Left ventricle myocardium inferior (tissue), 1 donor: ENCODE data around the gene YAE1. TPM values are rescaled to one million over a fixed set of nuclear protein-coding genes. Genes with fewer than 3 reads are reported as not detected.

ENCODE experiments used
- DNase-seq: peaks from one replicate; pipeline ENCODE4 v3.0.0-alpha.2; 2020
- H3K27ac ChIP-seq: fragments of 200-600 bp; replicated peaks from 2 replicates; pipeline ENCODE4 v1.8.0; 2021
- H3K27me3 ChIP-seq: fragments of 200-600 bp; 2 replicates; pipeline ENCODE4 v1.8.0; 2021; ENCODE audit warnings: low read depth
- H3K36me3 ChIP-seq: fragments of 200-600 bp; 2 replicates; pipeline ENCODE4 v1.8.0; 2021
- H3K4me1 ChIP-seq: fragments of 200-600 bp; 2 replicates; pipeline ENCODE4 v1.8.0; 2021
- H3K4me3 ChIP-seq: fragments of 200-600 bp; 2 replicates; pipeline ENCODE4 v1.8.0; 2021; ENCODE audit warnings: mild to moderate bottlenecking, moderate library complexity
- H3K9me3 ChIP-seq: fragments of 200-600 bp; replicated peaks from 2 replicates; pipeline ENCODE4 v1.8.0; 2021
- intact Hi-C: fragments of 100-400 bp; cut with micrococcal nuclease; formaldehyde crosslinking; loops from one replicate; pipeline ENCODE4 v1.11.0; 2022
- total RNA-seq: library from RNA; stranded (reverse); fragmentation: NEBNext Ultra II Directional; extraction: Animal tissue kit (Norgen Biotek cat#: 25700); gene quantifications from one replicate; pipeline ENCODE4 v1.2.1, GENCODE V29; 2021
- TF ChIP-seq, protein P1 (sequence below): fragments of 200-600 bp; IDR thresholded peaks from 2 replicates; pipeline ENCODE4 v1.8.0; 2021; ENCODE audit warnings: antibody characterized with exemption, mild to moderate bottlenecking, borderline replicate concordance
- donor health status: DM: no; HTN: yes; CAD: no; lungs with severe emphysema.

Gene YAE1
- total RNA-seq, 1 donor from 2014 or later, result 18.6 TPM

DNA sequence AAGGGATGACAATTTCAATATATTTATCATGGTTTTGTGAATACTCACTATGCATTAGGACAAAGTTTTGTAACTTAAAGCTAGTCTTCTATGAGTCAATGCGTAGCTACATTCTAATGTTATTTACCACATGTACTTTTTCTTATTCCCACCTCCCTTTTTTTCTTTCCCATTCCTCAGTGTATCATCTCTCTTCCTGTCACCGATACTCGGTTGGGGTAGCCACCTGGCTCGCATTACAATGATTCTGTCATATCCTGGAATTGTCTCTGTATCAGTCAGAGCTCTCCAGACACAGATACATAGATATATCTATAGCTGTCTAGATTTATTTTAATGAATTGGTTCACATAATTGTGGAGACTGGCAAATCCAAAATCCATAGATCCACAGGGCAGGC, 47.4 kb downstream of the YAE1 start:
- no peak overlapping the region for H3K27ac ChIP-seq
- H3K27me3 ChIP-seq, result no peaks in the 10 kb centered on the region
- TF ChIP-seq, protein P1, sequence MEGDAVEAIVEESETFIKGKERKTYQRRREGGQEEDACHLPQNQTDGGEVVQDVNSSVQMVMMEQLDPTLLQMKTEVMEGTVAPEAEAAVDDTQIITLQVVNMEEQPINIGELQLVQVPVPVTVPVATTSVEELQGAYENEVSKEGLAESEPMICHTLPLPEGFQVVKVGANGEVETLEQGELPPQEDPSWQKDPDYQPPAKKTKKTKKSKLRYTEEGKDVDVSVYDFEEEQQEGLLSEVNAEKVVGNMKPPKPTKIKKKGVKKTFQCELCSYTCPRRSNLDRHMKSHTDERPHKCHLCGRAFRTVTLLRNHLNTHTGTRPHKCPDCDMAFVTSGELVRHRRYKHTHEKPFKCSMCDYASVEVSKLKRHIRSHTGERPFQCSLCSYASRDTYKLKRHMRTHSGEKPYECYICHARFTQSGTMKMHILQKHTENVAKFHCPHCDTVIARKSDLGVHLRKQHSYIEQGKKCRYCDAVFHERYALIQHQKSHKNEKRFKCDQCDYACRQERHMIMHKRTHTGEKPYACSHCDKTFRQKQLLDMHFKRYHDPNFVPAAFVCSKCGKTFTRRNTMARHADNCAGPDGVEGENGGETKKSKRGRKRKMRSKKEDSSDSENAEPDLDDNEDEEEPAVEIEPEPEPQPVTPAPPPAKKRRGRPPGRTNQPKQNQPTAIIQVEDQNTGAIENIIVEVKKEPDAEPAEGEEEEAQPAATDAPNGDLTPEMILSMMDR, result no peak
- H3K4me3 ChIP-seq, result no peak overlapping the region
- intact Hi-C loops, result no loop called here
- H3K36me3 ChIP-seq, result no peaks in the 10 kb centered on the region
- H3K9me3 ChIP-seq, result no peaks in the 10 kb centered on the region
- DNase-seq, result no peak
- H3K4me1 ChIP-seq, result peaks cover 18% of the 10 kb centered on the region

DNA sequence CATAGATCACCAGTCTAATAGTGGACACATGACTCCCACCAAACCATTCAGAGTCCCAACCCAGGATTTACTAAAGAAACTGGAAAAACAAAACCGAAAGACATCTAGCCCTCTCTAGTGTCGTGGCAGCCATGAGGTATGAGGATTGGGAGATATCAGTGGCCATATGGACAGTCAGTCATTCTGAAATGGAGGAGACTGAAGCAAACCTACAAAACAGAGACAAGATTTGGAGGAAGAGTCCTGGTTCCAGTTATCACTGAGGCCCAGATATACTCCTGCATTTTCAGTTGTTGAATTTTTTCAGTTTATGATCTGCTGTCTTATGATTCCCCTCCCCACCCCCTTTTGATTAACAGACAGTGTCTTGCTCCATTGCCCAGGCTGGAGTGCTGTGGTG, 48.1 kb downstream of the YAE1 start:
- H3K4me1 ChIP-seq, result peaks cover 11% of the 10 kb centered on the region
- no peaks in the 10 kb centered on the region for H3K27me3 ChIP-seq
- intact Hi-C loops, result no loop called here
- TF ChIP-seq, protein P1, result no peak
- no peak overlapping the region for H3K4me3 ChIP-seq
- no peaks in the 10 kb centered on the region for H3K36me3 ChIP-seq
- H3K9me3 ChIP-seq, result no peaks in the 10 kb centered on the region
- H3K27ac ChIP-seq, result no peak overlapping the region
- DNase-seq, result no peak

GRCh38 chr7:39615350-39615975, 49.3 kb downstream of the YAE1 start:
- H3K4me3 ChIP-seq, result no peak overlapping the region
- no peaks in the 10 kb centered on the region for H3K4me1 ChIP-seq
- no peaks in the 10 kb centered on the region for H3K9me3 ChIP-seq
- intact Hi-C loops, result no loop called here
- no peaks in the 10 kb centered on the region for H3K27me3 ChIP-seq
- no peak overlapping the region for H3K27ac ChIP-seq
- no peaks in the 10 kb centered on the region for H3K36me3 ChIP-seq
- DNase-seq, result no peak
- TF ChIP-seq, protein P1, result no peak

- intact Hi-C loops, result no loop called here
- Histone ChIP-seq H3K4me1 (no peaks in the 10 kb centered on the region), H3K36me3 (no peaks in the 10 kb centered on the region), H3K9me3 (no peaks in the 10 kb centered on the region), H3K27me3 (no peaks in the 10 kb centered on the region), H3K4me3 (no peak overlapping the region), H3K27ac (no peak overlapping the region)
- TF ChIP-seq, protein P1, result no peak
- DNase-seq, result no peak
These were observed 49.9 kb downstream of the YAE1 start for GRCh38 chr7:39616138-39616537.

DNA sequence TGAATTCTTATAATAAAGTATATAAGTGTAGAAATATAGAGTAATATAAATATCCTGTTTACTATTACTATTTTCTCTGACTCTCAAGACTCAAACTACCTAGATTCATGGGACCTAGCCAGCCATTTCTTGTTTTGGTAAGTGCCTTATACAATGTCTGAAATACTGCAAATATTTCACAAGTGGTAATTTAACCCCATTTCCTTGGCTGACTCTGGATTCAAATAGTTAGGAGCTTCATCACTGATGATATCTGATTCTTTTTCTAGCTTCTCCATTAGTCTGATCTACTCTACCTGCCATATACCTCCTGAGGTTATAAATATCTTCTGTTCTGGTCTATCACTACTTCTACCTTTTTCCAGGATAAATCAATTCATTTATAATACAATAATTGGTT, 50.8 kb downstream of the YAE1 start:
- H3K4me1 ChIP-seq, result peaks cover 4% of the 10 kb centered on the region
- H3K27me3 ChIP-seq, result no peaks in the 10 kb centered on the region
- H3K9me3 ChIP-seq, result no peaks in the 10 kb centered on the region
- intact Hi-C loops, result no loop called here
- H3K36me3 ChIP-seq, result no peaks in the 10 kb centered on the region
- TF ChIP-seq, protein P1, result no peak
- H3K27ac ChIP-seq, result no peak overlapping the region
- H3K4me3 ChIP-seq, result no peak overlapping the region
- no peak for DNase-seq

DNA sequence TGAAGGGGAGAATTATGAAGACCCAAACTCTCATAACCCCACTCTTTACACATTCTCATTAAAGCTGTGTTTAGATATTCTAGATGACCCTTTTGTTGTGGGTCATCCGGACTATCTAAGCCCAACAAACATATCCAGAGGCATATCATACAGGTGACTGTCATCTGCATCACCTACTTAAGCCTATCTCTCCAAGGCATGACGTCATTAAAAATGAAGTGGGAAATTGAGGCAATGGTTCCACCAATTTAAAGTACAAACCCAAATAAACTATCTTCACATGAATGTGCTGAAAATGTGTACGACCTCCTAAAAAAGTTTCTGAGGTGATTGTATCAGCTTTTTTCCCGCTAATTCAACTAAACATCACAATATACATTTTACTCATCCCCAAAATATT, 52.7 kb downstream of the YAE1 start:
- no peaks in the 10 kb centered on the region for H3K9me3 ChIP-seq
- H3K4me3 ChIP-seq, result no peak overlapping the region
- no peak overlapping the region for H3K27ac ChIP-seq
- intact Hi-C loops, result no loop called here
- TF ChIP-seq, protein P1, result no peak
- no peaks in the 10 kb centered on the region for H3K36me3 ChIP-seq
- H3K27me3 ChIP-seq, result no peaks in the 10 kb centered on the region
- peaks cover 21% of the 10 kb centered on the region for H3K4me1 ChIP-seq
- no peak for DNase-seq
